Right hindlimb (tissue), 1 donor: ENCODE results near the gene TGFBR3.

Source experiments
- DNase-seq: peaks from one replicate; pipeline ENCODE4 v3.0.0-alpha.2; 2018

The TGFBR3 gene

GRCh38 chr1:91730801-91731732 lies 154.9 kb downstream of the TGFBR3 start:
- peak; percentile 81 for DNase-seq

DNA sequence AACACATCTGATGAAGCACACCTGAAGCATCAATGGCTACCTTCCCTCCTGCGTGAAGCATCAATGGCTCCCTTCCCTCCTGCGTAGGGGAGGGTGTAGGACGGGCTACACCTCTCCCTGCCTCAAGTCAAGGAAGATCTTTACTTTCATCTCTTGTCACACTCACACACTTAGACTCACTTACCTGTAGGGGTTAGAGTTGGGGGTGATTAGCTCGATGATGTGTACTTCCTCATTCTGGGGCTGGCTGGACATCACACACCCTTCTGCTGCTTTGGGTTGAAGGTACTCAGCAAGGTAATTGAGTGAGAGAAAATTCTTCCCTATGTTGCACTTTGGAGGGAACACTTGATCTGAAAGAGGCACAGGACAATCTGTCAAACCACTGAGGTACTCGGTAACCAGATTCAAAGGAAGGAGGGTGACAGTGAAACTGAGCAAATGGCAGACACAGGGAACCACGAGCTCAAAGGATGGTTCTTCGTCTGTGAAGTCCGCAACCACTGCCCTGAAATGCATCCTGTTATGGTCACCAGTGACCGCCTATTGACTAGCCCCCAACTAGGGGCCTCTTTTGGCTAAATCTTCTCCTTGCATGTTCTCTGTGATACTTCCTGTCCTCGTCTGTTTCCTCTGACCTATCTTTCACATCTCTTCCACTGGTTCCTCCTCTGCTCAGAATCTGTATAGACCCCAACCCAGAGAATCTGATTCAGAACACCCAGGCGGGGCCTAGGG lies 156.2 kb downstream of the TGFBR3 start:
- DNase-seq, result no peak

DNA sequence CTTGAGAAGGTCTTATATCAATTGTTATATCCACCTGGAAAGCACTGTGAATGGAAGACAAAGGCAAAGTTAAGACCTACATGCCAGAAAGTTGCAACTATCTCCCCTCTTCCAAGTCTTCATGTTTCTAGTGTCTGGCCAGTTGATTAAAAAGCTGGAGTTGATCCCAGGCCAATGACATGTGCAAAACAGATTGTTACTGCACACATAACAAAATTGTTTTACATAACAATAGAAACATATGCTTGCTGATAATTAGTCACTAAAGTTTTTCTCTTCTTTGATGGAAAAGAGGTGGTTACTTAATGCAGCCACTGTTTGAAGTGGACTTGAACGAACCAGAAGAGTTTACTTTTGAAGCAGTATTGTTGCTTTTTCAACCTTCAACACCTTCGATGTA lies 158.2 kb downstream of the TGFBR3 start:
- DNase-seq, result peak; percentile 70

GRCh38 chr1:91725989-91726721 lies 159.8 kb downstream of the TGFBR3 start:
- DNase-seq, result no peak

DNA sequence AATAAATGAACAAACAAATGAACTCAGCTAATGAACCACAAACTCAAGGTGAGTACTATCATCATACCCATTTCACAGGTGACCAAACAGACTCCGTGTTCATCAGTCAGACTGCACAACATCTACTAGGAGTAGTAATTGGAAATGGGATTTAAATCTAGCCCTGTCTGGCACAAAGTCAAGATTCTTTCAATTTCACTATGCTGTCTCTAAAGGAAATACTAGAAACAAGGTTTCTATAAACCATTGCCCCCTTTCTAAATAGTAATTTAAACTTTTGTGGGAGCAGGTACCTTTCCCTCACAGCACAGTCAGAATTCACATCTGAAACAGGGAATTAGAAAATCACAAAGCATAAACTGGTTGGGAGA lies 160.3 kb downstream of the TGFBR3 start:
- no peak for DNase-seq

GRCh38 chr1:91724644-91725043 lies 161.3 kb downstream of the TGFBR3 start:
- no peak for DNase-seq

GRCh38 chr1:91724231-91724630 lies 161.7 kb downstream of the TGFBR3 start:
- no peak for DNase-seq

- no peak for DNase-seq
Observed at GRCh38 chr1:91720044-91720443, 165.9 kb downstream of the TGFBR3 start.

DNA sequence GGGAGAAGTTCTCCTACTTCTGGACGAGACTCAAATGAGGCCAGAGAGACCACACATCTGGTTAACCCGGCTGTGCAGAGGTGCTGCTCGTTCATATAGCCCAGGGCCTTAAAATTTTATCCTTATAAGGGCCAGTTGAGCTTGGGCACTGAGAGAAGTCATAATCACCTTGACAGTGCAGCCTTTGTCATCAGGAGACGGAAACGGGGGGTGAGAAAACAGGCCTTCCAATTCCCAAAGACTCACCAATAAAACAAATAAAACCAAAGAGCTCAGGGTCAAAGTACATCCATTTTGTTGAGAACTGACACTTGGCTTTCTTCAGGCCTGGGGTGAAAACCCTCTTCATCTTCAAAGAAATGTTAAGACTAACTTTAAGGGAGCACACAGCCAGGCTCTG lies 167.1 kb downstream of the TGFBR3 start:
- no peak for DNase-seq

- DNase-seq, result no peak
Observed at GRCh38 chr1:91718368-91718767, 167.6 kb downstream of the TGFBR3 start.

DNA sequence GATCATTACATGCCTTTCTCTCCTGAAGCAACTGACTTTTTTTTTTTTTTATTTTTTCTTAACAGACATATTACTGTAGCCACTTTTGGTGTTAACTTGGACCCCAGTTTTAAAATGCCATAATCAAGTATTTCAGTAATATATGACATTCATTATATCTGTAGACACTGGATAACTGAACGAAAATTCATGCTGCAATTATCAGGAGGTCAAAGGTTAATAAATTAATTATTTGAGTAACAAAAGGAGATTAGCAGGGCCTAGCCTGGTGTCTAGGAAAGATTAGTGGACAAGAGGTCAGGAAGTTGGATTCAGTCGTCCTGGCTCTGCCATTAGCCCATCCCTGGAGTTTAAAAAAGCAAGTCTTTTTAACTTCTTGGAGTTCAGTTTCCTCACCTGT lies 168.1 kb downstream of the TGFBR3 start:
- DNase-seq, result no peak

DNA sequence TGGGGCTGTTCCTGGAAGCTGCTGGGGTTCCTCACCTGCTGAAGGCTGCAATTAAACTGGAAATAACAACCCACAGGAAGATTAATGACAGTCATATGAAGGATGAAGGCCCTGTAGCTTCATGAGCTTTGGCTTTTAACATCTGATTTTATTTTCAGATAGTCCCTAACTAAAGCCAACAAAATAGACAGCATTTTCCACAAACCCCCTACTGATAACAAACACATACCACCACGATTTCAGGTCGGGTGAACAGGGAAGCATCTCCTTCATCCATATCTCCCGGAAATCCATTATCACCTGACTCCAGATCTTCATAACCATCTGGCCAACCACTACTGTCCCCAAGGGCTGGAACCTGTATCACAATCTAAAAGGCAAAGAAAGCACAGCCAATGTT lies 169.6 kb downstream of the TGFBR3 start:
- DNase-seq, result no peak

- no peak for DNase-seq
Observed at GRCh38 chr1:91715416-91716000, 170.4 kb downstream of the TGFBR3 start.

DNA sequence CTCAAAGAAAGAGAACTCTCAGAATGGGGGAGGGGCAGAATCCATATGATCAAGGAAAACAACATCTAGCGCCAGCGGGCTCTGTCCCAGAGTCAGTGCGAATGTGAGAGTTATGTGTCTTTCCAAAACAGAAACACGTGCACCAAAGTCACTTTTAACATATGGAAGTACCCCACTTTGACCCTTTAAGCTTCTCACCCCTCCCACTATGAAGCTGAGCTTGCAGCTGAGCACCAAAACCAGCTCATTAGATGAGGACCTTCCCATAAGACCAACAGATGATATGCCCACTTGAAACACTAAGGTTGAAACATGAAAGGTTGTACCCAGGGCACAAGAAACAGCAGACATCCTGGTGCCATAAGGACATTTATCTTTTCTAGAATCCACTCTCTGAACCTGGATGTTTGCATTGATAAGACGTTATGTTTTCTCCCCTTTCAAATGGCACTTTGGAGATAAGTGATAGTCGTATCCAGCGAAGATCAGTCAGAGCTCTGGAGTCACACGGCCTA lies 171.0 kb downstream of the TGFBR3 start:
- no peak for DNase-seq

DNA sequence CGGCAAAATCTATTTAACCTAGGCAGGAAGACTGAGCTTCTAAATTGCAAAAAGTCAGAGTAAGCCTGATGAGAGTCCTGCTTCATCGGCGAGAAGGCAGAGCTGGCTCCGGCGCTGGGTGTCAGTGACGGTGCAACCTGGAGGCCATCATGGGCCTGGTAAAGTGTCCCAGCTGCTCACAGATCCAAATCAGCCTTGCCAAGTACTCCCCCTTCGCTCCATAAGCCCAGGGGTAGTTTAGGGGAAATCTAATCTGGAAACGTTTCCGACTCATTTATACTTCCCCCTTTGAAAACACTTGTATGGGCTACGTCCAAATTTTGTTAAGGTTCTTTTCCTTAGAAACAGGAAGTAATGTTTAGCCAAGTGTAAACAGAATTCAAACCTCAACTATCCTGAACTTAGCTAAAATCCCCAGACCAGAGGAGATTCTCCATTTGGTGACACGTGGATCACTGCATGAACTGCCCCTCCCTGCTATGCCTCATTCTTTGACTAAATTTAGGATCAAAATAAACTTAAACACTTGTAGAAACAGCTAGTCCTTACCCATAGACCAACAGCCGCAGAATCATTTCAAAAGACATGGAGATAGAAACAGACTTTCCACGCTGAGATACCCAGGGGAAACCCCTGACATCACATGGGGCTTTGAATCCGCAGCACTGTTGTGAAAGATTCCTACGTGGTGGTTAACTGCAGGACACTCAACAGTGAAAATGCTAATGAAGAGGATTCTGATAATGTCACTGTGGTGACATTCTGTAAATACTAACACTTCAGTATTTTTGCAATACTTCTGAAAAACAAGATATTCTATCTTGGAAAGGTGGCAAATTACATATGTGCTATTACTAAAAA lies 172.7 kb downstream of the TGFBR3 start:
- peak; percentile 61 for DNase-seq

DNA sequence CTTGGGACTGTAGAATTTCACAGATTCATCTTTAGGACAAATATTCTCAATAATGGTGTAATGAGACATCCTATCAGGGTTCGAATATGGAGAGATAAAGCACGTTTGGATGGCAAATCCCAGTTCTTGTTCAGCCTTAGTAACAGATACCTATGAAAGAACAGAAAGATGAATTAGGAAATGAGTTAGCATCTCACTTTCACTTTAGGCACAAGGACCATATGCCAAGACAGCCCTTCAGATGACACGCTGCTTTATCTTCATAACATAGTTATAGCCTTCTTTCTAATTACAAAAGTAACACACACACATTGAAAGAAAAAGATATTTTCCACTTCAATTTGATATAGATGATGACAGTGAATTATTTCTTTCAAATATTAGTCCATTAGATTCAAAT lies 173.6 kb downstream of the TGFBR3 start:
- no peak for DNase-seq

DNA sequence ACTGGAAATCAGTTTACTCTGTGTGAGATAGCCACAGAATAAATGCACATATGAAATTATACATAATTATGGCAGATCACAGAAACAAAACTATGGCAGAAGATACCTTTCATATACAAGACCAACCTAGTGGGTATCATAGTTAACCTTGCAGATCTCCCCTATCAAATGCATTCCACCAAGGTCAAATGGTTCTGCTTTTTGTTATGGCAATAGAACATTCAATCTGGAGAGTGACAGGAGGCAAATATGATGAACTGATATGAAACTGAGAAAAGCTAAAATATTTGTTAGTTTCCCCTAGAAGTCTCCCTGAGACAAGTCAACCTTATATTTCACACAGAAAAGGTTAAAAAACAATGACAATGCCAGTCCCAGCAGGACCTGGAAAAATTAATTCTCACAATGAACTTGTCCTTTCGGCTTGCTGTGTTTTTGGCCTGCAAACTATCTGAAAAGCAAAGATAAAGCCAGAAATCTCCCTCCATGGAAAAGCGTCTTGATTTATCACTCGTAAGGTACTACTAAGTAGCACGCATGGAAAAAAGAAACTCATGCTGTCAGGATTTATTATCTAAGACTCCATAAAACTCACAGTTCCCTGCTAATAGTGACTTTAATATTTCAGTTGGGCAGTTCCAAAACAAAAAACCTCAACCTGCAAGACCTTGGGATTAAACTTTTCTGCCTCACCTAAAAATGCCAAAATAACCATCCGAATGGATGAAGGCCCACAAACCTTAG lies 174.3 kb downstream of the TGFBR3 start:
- no peak for DNase-seq

GRCh38 chr1:91710261-91710660 lies 175.7 kb downstream of the TGFBR3 start:
- no peak for DNase-seq

GRCh38 chr1:91708691-91709090 lies 177.3 kb downstream of the TGFBR3 start:
- DNase-seq, result no peak

DNA sequence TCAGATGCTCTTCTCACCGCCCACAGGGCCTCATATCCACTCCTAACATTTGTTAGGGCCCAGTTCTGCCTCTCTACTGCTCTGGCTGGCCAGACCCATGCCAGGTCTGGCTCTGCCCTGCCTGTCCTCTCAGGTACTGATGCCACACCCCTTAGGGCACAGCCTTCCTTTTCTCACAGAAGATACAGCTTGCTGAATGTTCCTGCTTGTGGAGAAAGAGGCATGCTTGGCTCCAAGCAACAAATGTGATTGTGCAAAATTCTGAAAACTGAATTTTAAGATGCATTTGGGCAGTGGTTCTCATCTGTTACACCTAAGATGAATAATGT lies 178.1 kb downstream of the TGFBR3 start:
- DNase-seq, result no peak
